ENCODE measurements around the gene LAMB4.

The LAMB4 gene

GRCh38 chr7:108078691-108079090 lies 51.5 kb downstream of the LAMB4 start:
- DNase-seq (ENCODE audit: low read depth in 2 of 2), result no peak

- no peak for DNase-seq (ENCODE audit: low read depth in 2 of 2)
Observed at GRCh38 chr7:108078211-108078673, 51.9 kb downstream of the LAMB4 start.

- no peak for DNase-seq (ENCODE audit: low read depth in 2 of 2)
Observed at GRCh38 chr7:108077709-108078108, 52.5 kb downstream of the LAMB4 start.

- DNase-seq (ENCODE audit: low read depth in 2 of 2), result no peak
Observed at GRCh38 chr7:108076156-108076555, 54.0 kb downstream of the LAMB4 start.

- no peak for DNase-seq (ENCODE audit: low read depth in 2 of 2)
Observed at GRCh38 chr7:108073305-108074070, 56.7 kb downstream of the LAMB4 start.

- no peak for DNase-seq (ENCODE audit: low read depth in 2 of 2)
Observed at GRCh38 chr7:108072739-108073138, 57.4 kb downstream of the LAMB4 start.

- no peak for DNase-seq (ENCODE audit: low read depth in 2 of 2)
Observed at GRCh38 chr7:108072116-108072515, 58.0 kb downstream of the LAMB4 start.

- no peak for DNase-seq (ENCODE audit: low read depth in 2 of 2)
Observed at GRCh38 chr7:108071551-108071950, 58.6 kb downstream of the LAMB4 start.

- no peak for DNase-seq (ENCODE audit: low read depth in 2 of 2)
Observed at GRCh38 chr7:108069646-108070045, 60.5 kb downstream of the LAMB4 start.

- no peak for DNase-seq (ENCODE audit: low read depth in 2 of 2)
Observed at GRCh38 chr7:108067844-108068243, 62.3 kb downstream of the LAMB4 start.

- no peak for DNase-seq (ENCODE audit: low read depth in 2 of 2)
Observed at GRCh38 chr7:108066486-108066885, 63.7 kb downstream of the LAMB4 start.

GRCh38 chr7:108063520-108063933 lies 66.6 kb downstream of the LAMB4 start:
- no peak for DNase-seq (ENCODE audit: low read depth in 2 of 2)

GRCh38 chr7:108062250-108063014 lies 67.7 kb downstream of the LAMB4 start:
- no peak for DNase-seq (ENCODE audit: low read depth in 2 of 2)

- no peak for DNase-seq (ENCODE audit: low read depth in 2 of 2)
Observed at GRCh38 chr7:108059526-108059925, 70.6 kb downstream of the LAMB4 start.

- no peak for DNase-seq (ENCODE audit: low read depth in 2 of 2)
Observed at GRCh38 chr7:108057951-108058481, 72.1 kb downstream of the LAMB4 start.

GRCh38 chr7:108055611-108056021 lies 74.5 kb downstream of the LAMB4 start:
- no peak for DNase-seq (ENCODE audit: low read depth in 2 of 2)

GRCh38 chr7:108054537-108054936 lies 75.6 kb downstream of the LAMB4 start:
- DNase-seq (ENCODE audit: low read depth in 2 of 2), result no peak

GRCh38 chr7:108053250-108053649 lies 76.9 kb downstream of the LAMB4 start:
- DNase-seq (ENCODE audit: low read depth in 2 of 2), result no peak

- DNase-seq (ENCODE audit: low read depth in 2 of 2), result no peak
Observed at GRCh38 chr7:108051454-108051853, 78.7 kb downstream of the LAMB4 start.

GRCh38 chr7:108049962-108050361 lies 80.2 kb downstream of the LAMB4 start:
- DNase-seq (ENCODE audit: low read depth in 2 of 2), result no peak

- DNase-seq (ENCODE audit: low read depth in 2 of 2), result no peak
Observed at GRCh38 chr7:108048422-108048821, 81.7 kb downstream of the LAMB4 start.

GRCh38 chr7:108046952-108047506 lies 83.1 kb downstream of the LAMB4 start:
- no peak for DNase-seq (ENCODE audit: low read depth in 2 of 2)

Data from activated CD8-positive, alpha-beta memory T cell treated with anti-CD3 and anti-CD28 coated beads for 4 hours (primary cell).